Measurements from ENCODE around the gene CHCHD3.

The CHCHD3 gene

GRCh38 chr7:132805766-132806165 is 276.1 kb downstream of the CHCHD3 start:
- Histone ChIP-seq H3K4me3 (ENCODE audit: low read depth, low read length) (no peak overlapping the region), H3K27ac (no peak overlapping the region), H3K9me3 (ENCODE audit: severe bottlenecking) (no peaks in the 10 kb centered on the region), H3K27me3 (ENCODE audit: insufficient read depth, low read depth, severe bottlenecking) (no peaks in the 10 kb centered on the region), H3K36me3 (no peaks in the 10 kb centered on the region)
- DNase-seq: no peak
- no peak for TF ChIP-seq CTCF (IDR thresholded peaks at IDR 0.05; ENCODE audit: low read depth, low read length)

- no peaks in the 10 kb centered on the region for H3K36me3 ChIP-seq
- no peak for DNase-seq
- H3K4me3 ChIP-seq (ENCODE audit: low read depth, low read length): no peak overlapping the region
- no peaks in the 10 kb centered on the region for H3K9me3 ChIP-seq (ENCODE audit: severe bottlenecking)
- TF ChIP-seq CTCF (IDR thresholded peaks at IDR 0.05; ENCODE audit: low read depth, low read length): no peak
- no peaks in the 10 kb centered on the region for H3K27me3 ChIP-seq (ENCODE audit: insufficient read depth, low read depth, severe bottlenecking)
- H3K27ac ChIP-seq: no peak overlapping the region
These were observed 276.9 kb downstream of the CHCHD3 start for GRCh38 chr7:132804849-132805485.

GRCh38 chr7:132800522-132800921 is 281.4 kb downstream of the CHCHD3 start:
- Histone ChIP-seq H3K27me3 (ENCODE audit: insufficient read depth, low read depth, severe bottlenecking) (no peaks in the 10 kb centered on the region), H3K36me3 (peaks cover 6% of the 10 kb centered on the region; the same call in 1 of the 2 replicates), H3K27ac (no peak overlapping the region), H3K9me3 (ENCODE audit: severe bottlenecking) (no peaks in the 10 kb centered on the region), H3K4me3 (ENCODE audit: low read depth, low read length) (no peak overlapping the region)
- DNase-seq: no peak
- no peak for TF ChIP-seq CTCF (IDR thresholded peaks at IDR 0.05; ENCODE audit: low read depth, low read length)

- peaks cover 6% of the 10 kb centered on the region; the same call in 1 of the 2 replicates for H3K36me3 ChIP-seq
- no peak for TF ChIP-seq CTCF (IDR thresholded peaks at IDR 0.05; ENCODE audit: low read depth, low read length)
- H3K4me3 ChIP-seq (ENCODE audit: low read depth, low read length): no peak overlapping the region
- H3K27ac ChIP-seq: no peak overlapping the region
- no peaks in the 10 kb centered on the region for H3K9me3 ChIP-seq (ENCODE audit: severe bottlenecking)
- DNase-seq: no peak
- no peaks in the 10 kb centered on the region for H3K27me3 ChIP-seq (ENCODE audit: insufficient read depth, low read depth, severe bottlenecking)
These were observed 282.8 kb downstream of the CHCHD3 start for GRCh38 chr7:132799081-132799413.

- no peak for TF ChIP-seq CTCF (IDR thresholded peaks at IDR 0.05; ENCODE audit: low read depth, low read length)
- H3K27ac ChIP-seq: no peak overlapping the region
- no peaks in the 10 kb centered on the region for H3K27me3 ChIP-seq (ENCODE audit: insufficient read depth, low read depth, severe bottlenecking)
- no peak for DNase-seq
- no peaks in the 10 kb centered on the region for H3K9me3 ChIP-seq (ENCODE audit: severe bottlenecking)
- peaks cover 6% of the 10 kb centered on the region for H3K36me3 ChIP-seq
- H3K4me3 ChIP-seq (ENCODE audit: low read depth, low read length): no peak overlapping the region
These were observed 284.7 kb downstream of the CHCHD3 start for GRCh38 chr7:132797152-132797551.

- Histone ChIP-seq H3K27me3 (ENCODE audit: insufficient read depth, low read depth, severe bottlenecking) (no peaks in the 10 kb centered on the region), H3K27ac (no peak overlapping the region), H3K4me3 (ENCODE audit: low read depth, low read length) (no peak overlapping the region), H3K9me3 (ENCODE audit: severe bottlenecking) (no peaks in the 10 kb centered on the region), H3K36me3 (peaks cover 6% of the 10 kb centered on the region)
- no peak for DNase-seq
- no peak for TF ChIP-seq CTCF (IDR thresholded peaks at IDR 0.05; ENCODE audit: low read depth, low read length)
These were observed 288.4 kb downstream of the CHCHD3 start for GRCh38 chr7:132793474-132793873.
